NB4 (cell line): ENCODE measurements around the gene TRIM62.

Experiments
- DNase-seq: peaks from one replicate; pipeline ENCODE4 v3.0.0; 2010; ENCODE audit warnings: low read depth
- H3K4me3 ChIP-seq: one replicate; pipeline ENCODE4 v1.5.1; 2011; ENCODE audit warnings: mild to moderate bottlenecking, low read depth, low read length, moderate library complexity
- CTCF ChIP-seq: IDR thresholded peaks from one replicate; pipeline ENCODE4 v1.5.1; 2012; ENCODE audit warnings: low read depth, low read length
- MAX ChIP-seq: IDR thresholded peaks from 2 replicates; pipeline ENCODE4 v1.6.1; 2011; ENCODE audit warnings: low read depth, low read length
- MYC ChIP-seq: IDR thresholded peaks from 2 replicates; pipeline ENCODE4 v1.6.1; 2011; ENCODE audit warnings: low read depth, low read length
- POLR2A ChIP-seq: IDR thresholded peaks from 2 replicates; pipeline ENCODE4 v1.6.1; 2011; ENCODE audit warnings: mild to moderate bottlenecking; ENCODE audit not compliant: insufficient read length; ENCODE audit errors: extremely low read depth

Gene TRIM62

GRCh38 chr1:33159577-33159976 is 22.3 kb downstream of the TRIM62 start:
- DNase-seq = no peak
- no peak overlapping the region for H3K4me3 ChIP-seq
- no peak for TF ChIP-seq CTCF
- TF ChIP-seq POLR2A = no peak
- no peak for TF ChIP-seq MYC
- no peak for TF ChIP-seq MAX

- DNase-seq = no peak
- H3K4me3 ChIP-seq = no peak overlapping the region
- TF ChIP-seq MYC (no peak), CTCF (no peak), POLR2A (no peak), MAX (no peak)
Measured at GRCh38 chr1:33158366-33158765, 23.5 kb downstream of the TRIM62 start.

GRCh38 chr1:33157131-33157530 is 24.7 kb downstream of the TRIM62 start:
- no peak overlapping the region for H3K4me3 ChIP-seq
- DNase-seq = no peak
- no peak for TF ChIP-seq CTCF
- TF ChIP-seq MAX = no peak

- no peak overlapping the region for H3K4me3 ChIP-seq
- TF ChIP-seq MYC = no peak
- TF ChIP-seq MAX = no peak
- TF ChIP-seq CTCF = no peak
- TF ChIP-seq POLR2A = no peak
- DNase-seq = no peak
Measured at GRCh38 chr1:33155877-33156538, 25.8 kb downstream of the TRIM62 start.

- TF ChIP-seq MYC (no peak), CTCF (no peak), MAX (no peak), POLR2A (no peak)
- no peak overlapping the region for H3K4me3 ChIP-seq
- DNase-seq = no peak
Measured at GRCh38 chr1:33153650-33154049, 28.2 kb downstream of the TRIM62 start.
